ENCODE results near the gene PARD3.

Gene PARD3

DNA sequence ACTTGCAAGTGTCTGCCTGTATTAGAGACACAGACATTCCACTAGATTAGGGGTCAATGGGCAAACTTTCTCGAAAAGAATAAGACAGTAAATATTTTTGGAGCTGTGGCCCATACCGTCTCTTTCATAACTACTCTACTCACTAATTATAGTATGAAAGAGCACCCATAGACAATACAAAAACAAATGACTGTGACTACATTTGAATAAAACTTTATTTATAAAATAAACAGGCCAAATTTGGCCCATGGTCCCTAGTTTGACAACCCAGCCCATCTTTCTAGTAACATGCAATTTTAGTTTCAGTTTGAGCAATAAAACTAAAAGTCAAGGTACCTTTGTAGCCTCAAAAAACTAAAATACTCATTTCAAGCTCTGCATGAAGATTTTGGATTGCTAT, 294.6 kb downstream of the PARD3 start:
- Histone ChIP-seq H3K79me2 (ENCODE audit: insufficient read depth, low read length) (peaks cover 41% of the 10 kb centered on the region), H3K36me3 (ENCODE audit: insufficient read depth, low read length) (peaks cover 3% of the 10 kb centered on the region; the same call in 1 of the 2 replicates), H3K4me3 (ENCODE audit: low read depth in 1 of 2, low read length in 2 of 2) (no peak overlapping the region), H3K4me1 (ENCODE audit: insufficient read depth, low read length) (no peaks in the 10 kb centered on the region), H3K9ac (ENCODE audit: low read depth, low read length) (no peak overlapping the region), H4K20me1 (ENCODE audit: insufficient read depth, low read length) (peaks cover 17% of the 10 kb centered on the region; the same call in 1 of the 2 replicates), H3K4me2 (ENCODE audit: insufficient read depth, low read length) (no peak overlapping the region), H2AFZ (ENCODE audit: low read depth, low read length) (no peak overlapping the region), H3K9me3 (ENCODE audit: insufficient read depth, low read length, severe bottlenecking) (no peaks in the 10 kb centered on the region), H3K27me3 (ENCODE audit: insufficient read depth, low read length, poor library complexity) (no peaks in the 10 kb centered on the region), H3K27ac (ENCODE audit: low read length) (no peak overlapping the region)
- TF ChIP-seq, protein P1, sequence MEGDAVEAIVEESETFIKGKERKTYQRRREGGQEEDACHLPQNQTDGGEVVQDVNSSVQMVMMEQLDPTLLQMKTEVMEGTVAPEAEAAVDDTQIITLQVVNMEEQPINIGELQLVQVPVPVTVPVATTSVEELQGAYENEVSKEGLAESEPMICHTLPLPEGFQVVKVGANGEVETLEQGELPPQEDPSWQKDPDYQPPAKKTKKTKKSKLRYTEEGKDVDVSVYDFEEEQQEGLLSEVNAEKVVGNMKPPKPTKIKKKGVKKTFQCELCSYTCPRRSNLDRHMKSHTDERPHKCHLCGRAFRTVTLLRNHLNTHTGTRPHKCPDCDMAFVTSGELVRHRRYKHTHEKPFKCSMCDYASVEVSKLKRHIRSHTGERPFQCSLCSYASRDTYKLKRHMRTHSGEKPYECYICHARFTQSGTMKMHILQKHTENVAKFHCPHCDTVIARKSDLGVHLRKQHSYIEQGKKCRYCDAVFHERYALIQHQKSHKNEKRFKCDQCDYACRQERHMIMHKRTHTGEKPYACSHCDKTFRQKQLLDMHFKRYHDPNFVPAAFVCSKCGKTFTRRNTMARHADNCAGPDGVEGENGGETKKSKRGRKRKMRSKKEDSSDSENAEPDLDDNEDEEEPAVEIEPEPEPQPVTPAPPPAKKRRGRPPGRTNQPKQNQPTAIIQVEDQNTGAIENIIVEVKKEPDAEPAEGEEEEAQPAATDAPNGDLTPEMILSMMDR (IDR thresholded peaks at IDR 0.05; ENCODE audit: borderline replicate concordance, extremely low read depth, low read length, poor library complexity, severe bottlenecking): no peak
- no peak for TF ChIP-seq EZH2 (IDR thresholded peaks at IDR 0.05; ENCODE audit: borderline replicate concordance, low read depth, low read length, severe bottlenecking)
- no peak for ATAC-seq (ENCODE audit: insufficient read depth, low read depth)
- no peak for DNase-seq

DNA sequence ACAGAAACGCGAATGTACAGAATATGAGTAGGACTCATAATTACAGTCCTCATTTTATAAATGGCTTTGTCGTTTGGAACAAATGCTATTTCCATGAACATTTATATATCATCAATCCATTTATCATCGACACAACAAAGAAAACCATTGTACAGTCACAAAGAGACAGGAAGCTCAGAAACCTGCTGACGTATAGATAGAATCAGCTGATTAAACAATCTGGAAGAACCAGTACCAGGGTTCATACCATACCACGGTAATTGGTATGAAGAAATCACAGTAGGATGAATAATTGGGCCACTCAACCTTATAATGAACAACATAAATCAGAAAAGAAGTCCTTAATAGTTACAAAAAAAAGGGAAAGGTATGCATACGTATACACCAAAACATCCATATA, 295.0 kb downstream of the PARD3 start:
- Histone ChIP-seq H3K9me3 (ENCODE audit: insufficient read depth, low read length, severe bottlenecking) (no peaks in the 10 kb centered on the region), H4K20me1 (ENCODE audit: insufficient read depth, low read length) (peaks cover 13% of the 10 kb centered on the region; the same call in 1 of the 2 replicates), H3K27me3 (ENCODE audit: insufficient read depth, low read length, poor library complexity) (no peaks in the 10 kb centered on the region), H3K36me3 (ENCODE audit: insufficient read depth, low read length) (peaks cover 7% of the 10 kb centered on the region; the same call in 1 of the 2 replicates), H3K4me3 (ENCODE audit: low read depth in 1 of 2, low read length in 2 of 2) (no peak overlapping the region), H3K4me1 (ENCODE audit: insufficient read depth, low read length) (no peaks in the 10 kb centered on the region), H3K27ac (ENCODE audit: low read length) (no peak overlapping the region), H3K4me2 (ENCODE audit: insufficient read depth, low read length) (no peak overlapping the region), H3K9ac (ENCODE audit: low read depth, low read length) (no peak overlapping the region), H2AFZ (ENCODE audit: low read depth, low read length) (no peak overlapping the region), H3K79me2 (ENCODE audit: insufficient read depth, low read length) (peaks cover 38% of the 10 kb centered on the region)
- ATAC-seq (ENCODE audit: insufficient read depth, low read depth): no peak
- no peak for DNase-seq
- no peak for TF ChIP-seq EZH2 (IDR thresholded peaks at IDR 0.05; ENCODE audit: borderline replicate concordance, low read depth, low read length, severe bottlenecking)
- TF ChIP-seq, protein P1 (IDR thresholded peaks at IDR 0.05; ENCODE audit: borderline replicate concordance, extremely low read depth, low read length, poor library complexity, severe bottlenecking): no peak

DNA sequence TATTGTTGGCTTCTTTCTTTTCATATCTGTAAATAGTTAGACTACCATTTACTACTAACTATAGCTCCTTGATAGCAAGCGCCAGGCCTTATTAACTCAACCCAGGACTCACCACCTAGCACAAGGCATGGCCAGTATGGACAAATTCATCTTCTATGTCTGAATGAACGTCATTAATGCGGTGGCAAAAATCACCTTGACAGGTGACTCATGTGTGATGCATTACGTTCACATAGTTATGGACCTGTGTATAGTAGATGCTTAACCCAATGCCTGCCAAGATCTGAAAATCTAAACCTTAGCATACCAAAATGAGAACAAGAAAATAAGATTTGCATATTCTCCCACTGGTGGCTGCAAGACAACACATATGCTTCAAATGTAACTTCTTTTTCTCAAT, 300.8 kb downstream of the PARD3 start:
- Histone ChIP-seq H3K4me1 (ENCODE audit: insufficient read depth, low read length) (no peaks in the 10 kb centered on the region), H3K36me3 (ENCODE audit: insufficient read depth, low read length) (peaks cover 13% of the 10 kb centered on the region; the same call in 1 of the 2 replicates), H2AFZ (ENCODE audit: low read depth, low read length) (no peak overlapping the region), H3K4me3 (ENCODE audit: low read depth in 1 of 2, low read length in 2 of 2) (no peak overlapping the region), H3K27ac (ENCODE audit: low read length) (no peak overlapping the region), H3K27me3 (ENCODE audit: insufficient read depth, low read length, poor library complexity) (no peaks in the 10 kb centered on the region), H3K4me2 (ENCODE audit: insufficient read depth, low read length) (no peak overlapping the region), H3K79me2 (ENCODE audit: insufficient read depth, low read length) (peaks cover 10% of the 10 kb centered on the region; the same call in 1 of the 2 replicates), H3K9me3 (ENCODE audit: insufficient read depth, low read length, severe bottlenecking) (no peaks in the 10 kb centered on the region), H4K20me1 (ENCODE audit: insufficient read depth, low read length) (no peaks in the 10 kb centered on the region), H3K9ac (ENCODE audit: low read depth, low read length) (no peak overlapping the region)
- DNase-seq (no peak), ATAC-seq (ENCODE audit: insufficient read depth, low read depth) (no peak)
- TF ChIP-seq, protein P1 (IDR thresholded peaks at IDR 0.05; ENCODE audit: borderline replicate concordance, extremely low read depth, low read length, poor library complexity, severe bottlenecking): no peak
- TF ChIP-seq EZH2 (IDR thresholded peaks at IDR 0.05; ENCODE audit: borderline replicate concordance, low read depth, low read length, severe bottlenecking): no peak
